ENCODE data around the gene DNAJC11. TPM values are rescaled to one million over a fixed set of nuclear protein-coding genes. Genes with fewer than 3 reads are reported as not detected.

Gene DNAJC11
- total RNA-seq, 1 donor from 2014 or later = 17.9 TPM

GRCh38 chr1:6593810-6594209 lies 107.8 kb downstream of the DNAJC11 start:
- no peak overlapping the region for H3K4me3 ChIP-seq (ENCODE audit: low read depth, low read length)
- no peak for TF ChIP-seq CTCF (IDR thresholded peaks at IDR 0.05; ENCODE audit: insufficient read depth, low read length, severe bottlenecking)
- DNase-seq (ENCODE audit: low read depth) (no peak), FAIRE-seq (no peak)
- peaks cover 57% of the 10 kb centered on the region for H3K36me3 ChIP-seq (ENCODE audit: control insufficient read depth, insufficient read depth, low read length)
- H3K27me3 ChIP-seq (ENCODE audit: control insufficient read depth, insufficient read depth, low read length) = no peaks in the 10 kb centered on the region

GRCh38 chr1:6592865-6593593 lies 108.6 kb downstream of the DNAJC11 start:
- H3K27me3 ChIP-seq (ENCODE audit: control insufficient read depth, insufficient read depth, low read length) = no peaks in the 10 kb centered on the region
- no peak for TF ChIP-seq CTCF (IDR thresholded peaks at IDR 0.05; ENCODE audit: insufficient read depth, low read length, severe bottlenecking)
- peaks cover 57% of the 10 kb centered on the region for H3K36me3 ChIP-seq (ENCODE audit: control insufficient read depth, insufficient read depth, low read length)
- DNase-seq (ENCODE audit: low read depth) = no peak
- FAIRE-seq = no peak
- H3K4me3 ChIP-seq (ENCODE audit: low read depth, low read length) = no peak overlapping the region

- DNase-seq (ENCODE audit: low read depth) (no peak), FAIRE-seq (no peak)
- TF ChIP-seq CTCF (IDR thresholded peaks at IDR 0.05; ENCODE audit: insufficient read depth, low read length, severe bottlenecking) = no peak
- H3K4me3 ChIP-seq (ENCODE audit: low read depth, low read length) = no peak overlapping the region
- H3K27me3 ChIP-seq (ENCODE audit: control insufficient read depth, insufficient read depth, low read length) = no peaks in the 10 kb centered on the region
- H3K36me3 ChIP-seq (ENCODE audit: control insufficient read depth, insufficient read depth, low read length) = peaks cover 51% of the 10 kb centered on the region
These were observed 109.2 kb downstream of the DNAJC11 start for GRCh38 chr1:6592441-6592840.

GRCh38 chr1:6591644-6592043 lies 110.0 kb downstream of the DNAJC11 start:
- no peak for TF ChIP-seq CTCF (IDR thresholded peaks at IDR 0.05; ENCODE audit: insufficient read depth, low read length, severe bottlenecking)
- no peak for DNase-seq (ENCODE audit: low read depth)
- H3K4me3 ChIP-seq (ENCODE audit: low read depth, low read length) = no peak overlapping the region
- H3K27me3 ChIP-seq (ENCODE audit: control insufficient read depth, insufficient read depth, low read length) = no peaks in the 10 kb centered on the region
- peaks cover 47% of the 10 kb centered on the region for H3K36me3 ChIP-seq (ENCODE audit: control insufficient read depth, insufficient read depth, low read length)
- FAIRE-seq = no peak

GRCh38 chr1:6591222-6591621 lies 110.4 kb downstream of the DNAJC11 start:
- H3K36me3 ChIP-seq (ENCODE audit: control insufficient read depth, insufficient read depth, low read length) = peaks cover 44% of the 10 kb centered on the region
- no peak for FAIRE-seq

More at GRCh38 chr1:6591222-6591621, 110.4 kb downstream of the DNAJC11 start:
- H3K4me3 ChIP-seq (ENCODE audit: low read depth, low read length) = no peak overlapping the region
- no peaks in the 10 kb centered on the region for H3K27me3 ChIP-seq (ENCODE audit: control insufficient read depth, insufficient read depth, low read length)
- no peak for DNase-seq (ENCODE audit: low read depth)
- no peak for TF ChIP-seq CTCF (IDR thresholded peaks at IDR 0.05; ENCODE audit: insufficient read depth, low read length, severe bottlenecking)

All from bronchial epithelial cell (primary cell).